CD14-positive monocyte (primary cell): Measurements from ENCODE around the gene LMX1B. TPM values are rescaled to one million over a fixed set of nuclear protein-coding genes. Genes with fewer than 3 reads are reported as not detected.

Experiments used
- DNase-seq, 3 donors: peaks; one replicate each; pipeline ENCODE4 v3.0.0-alpha.2; 2011 to 2022
- H2AFZ ChIP-seq: 2 replicates; pipeline ENCODE4 v1.6.0; 2012; ENCODE audit warnings: mild to moderate bottlenecking, low read depth, low read length, inconsistent platforms; ENCODE audit not compliant: insufficient read depth, poor library complexity, severe bottlenecking
- H3K27ac ChIP-seq, 2 donors: 1 replicate in 1 of 2; 2 replicates in 1 of 2; pipeline ENCODE4 v1.5.1; 2012 to 2013; ENCODE audit warnings: low read length in 2 of 2, control low read depth in 1 of 2, inconsistent platforms in 1 of 2, low read depth in 1 of 2, mild to moderate bottlenecking in 1 of 2
- H3K27me3 ChIP-seq, 2 donors: one replicate each; pipeline versions ENCODE4 v1.6.0 to v1.6.1; 2011 to 2013; ENCODE audit warnings: low read length in 2 of 2; ENCODE audit not compliant: control insufficient read depth in 2 of 2, insufficient read depth in 2 of 2
- H3K36me3 ChIP-seq, 2 donors: replicated peaks in 1 of 2; 1 replicate in 1 of 2; 2 replicates in 1 of 2; pipeline versions ENCODE4 v1.5.1 to v1.6.1; 2012 to 2013; ENCODE audit warnings: low read length in 2 of 2, control low read depth in 1 of 2, inconsistent platforms in 1 of 2, mild to moderate bottlenecking in 1 of 2; ENCODE audit not compliant: insufficient read depth in 2 of 2, control insufficient read depth in 1 of 2
- H3K4me1 ChIP-seq, 2 donors: 1 replicate in 1 of 2; 2 replicates in 1 of 2; pipeline versions ENCODE4 v1.5.1 to v1.6.1; 2012 to 2013; ENCODE audit warnings: low read length in 2 of 2, control low read depth in 1 of 2, inconsistent platforms in 1 of 2, mild to moderate bottlenecking in 1 of 2, moderate library complexity in 1 of 2; ENCODE audit not compliant: insufficient read depth in 2 of 2, control insufficient read depth in 1 of 2
- H3K4me2 ChIP-seq: replicated peaks from 2 replicates; pipeline ENCODE3; 2012; ENCODE audit warnings: low read length, moderate library complexity, mild to moderate bottlenecking; ENCODE audit not compliant: poor library complexity, severe bottlenecking; ENCODE audit errors: extremely low read depth
- H3K4me3 ChIP-seq, 3 experiments: fragments of 200-600 bp in 1 of 3; sonication (generic) in 1 of 3; replicated peaks in 1 of 3; 1 replicate in 2 of 3; 2 replicates in 1 of 3; pipeline ENCODE4 v1.5.1; 2011 to 2013; ENCODE audit warnings: low read length in 3 of 3, mild to moderate bottlenecking in 3 of 3, control low read depth in 2 of 3, low read depth in 2 of 3, inconsistent platforms in 1 of 3, moderate library complexity in 1 of 3
- H3K79me2 ChIP-seq: 2 replicates; pipeline ENCODE4 v1.6.0; 2012; ENCODE audit warnings: mild to moderate bottlenecking, control low read depth, inconsistent platforms, low read length, moderate library complexity; ENCODE audit not compliant: insufficient read depth
- H3K9ac ChIP-seq: 2 replicates; pipeline ENCODE4 v1.6.0; 2017; ENCODE audit warnings: low read length, mild to moderate bottlenecking; ENCODE audit not compliant: insufficient read depth, poor library complexity, severe bottlenecking
- H3K9me3 ChIP-seq, 2 donors: replicated peaks in 1 of 2; 1 replicate in 1 of 2; 2 replicates in 1 of 2; pipeline versions ENCODE4 v1.5.1 to v1.6.1; 2012 to 2013; ENCODE audit warnings: low read length in 2 of 2, control low read depth in 1 of 2; ENCODE audit not compliant: control insufficient read depth in 1 of 2, insufficient read depth in 1 of 2
- H4K20me1 ChIP-seq: 2 replicates; pipeline ENCODE4 v1.6.0; 2012; ENCODE audit warnings: mild to moderate bottlenecking, low read length, control low read depth, moderate library complexity; ENCODE audit not compliant: insufficient read depth
- H3K27ac Mint-ChIP-seq, 7 donors: one replicate each; pipeline ENCODE4 v1.8.0; 2020; ENCODE audit warnings: mild to moderate bottlenecking in 7 of 7, mixed read lengths in 7 of 7, moderate library complexity in 6 of 7, inconsistent platforms in 2 of 7
- H3K27me3 Mint-ChIP-seq, 3 donors: one replicate each; pipeline ENCODE4 v1.8.0; 2021 to 2022; ENCODE audit warnings: low read depth in 3 of 3, mild to moderate bottlenecking in 3 of 3, mixed read lengths in 3 of 3, moderate library complexity in 3 of 3, inconsistent platforms in 1 of 3
- H3K36me3 Mint-ChIP-seq, 2 donors: one replicate each; pipeline ENCODE4 v1.8.0; 2020; ENCODE audit warnings: mixed read lengths in 2 of 2, inconsistent platforms in 1 of 2, mild to moderate bottlenecking in 1 of 2
- H3K4me1 Mint-ChIP-seq: one replicate; pipeline ENCODE4 v1.8.0; 2020; ENCODE audit warnings: mild to moderate bottlenecking, mixed read lengths
- H3K4me3 Mint-ChIP-seq, 2 donors: one replicate each; pipeline ENCODE4 v1.8.0; 2020; ENCODE audit warnings: mild to moderate bottlenecking in 2 of 2, mixed read lengths in 2 of 2, moderate library complexity in 1 of 2
- H3K9me3 Mint-ChIP-seq, 7 donors: one replicate each; pipeline ENCODE4 v1.8.0; 2020 to 2022; ENCODE audit warnings: mixed read lengths in 7 of 7, mild to moderate bottlenecking in 6 of 7, moderate library complexity in 6 of 7, inconsistent platforms in 2 of 7
- WGBS: methylation state at CpG from one replicate; pipeline ENCODE4 v1.1.5; 2013; ENCODE audit warnings: missing lambda C conversion rate; ENCODE audit not compliant: insufficient coverage; 5-methylcytosine and 5-hydroxymethylcytosine counted together
- intact Hi-C, 2 donors: fragments of 100-400 bp; cut with micrococcal nuclease; formaldehyde crosslinking; loops; one replicate each; pipeline versions ENCODE4 v1.15.0 to v1.15.1; 2023
- polyA plus RNA-seq, 3 donors: library from polyadenylated mRNA; depleted of rRNA in 1 of 3; unstranded in 2 of 3; stranded (reverse) in 1 of 3; fragments of 300-500 nt in 2 of 3; fragments of >200 nt in 1 of 3; fragmentation: Illumina TruSeq in 2 of 3; gene quantifications; 1 replicate in 2 of 3; 2 replicates in 1 of 3; pipeline ENCODE4 v1.2.3, GENCODE V29; 2012 to 2021
- TF ChIP-seq, protein P1 (sequence below): fragments of 200-600 bp; IDR thresholded peaks from one replicate; pipeline ENCODE4 v1.8.0; 2022; ENCODE audit warnings: antibody characterized with exemption, mild to moderate bottlenecking

Gene LMX1B
- polyA plus RNA-seq, 3 donors = not detected

DNA sequence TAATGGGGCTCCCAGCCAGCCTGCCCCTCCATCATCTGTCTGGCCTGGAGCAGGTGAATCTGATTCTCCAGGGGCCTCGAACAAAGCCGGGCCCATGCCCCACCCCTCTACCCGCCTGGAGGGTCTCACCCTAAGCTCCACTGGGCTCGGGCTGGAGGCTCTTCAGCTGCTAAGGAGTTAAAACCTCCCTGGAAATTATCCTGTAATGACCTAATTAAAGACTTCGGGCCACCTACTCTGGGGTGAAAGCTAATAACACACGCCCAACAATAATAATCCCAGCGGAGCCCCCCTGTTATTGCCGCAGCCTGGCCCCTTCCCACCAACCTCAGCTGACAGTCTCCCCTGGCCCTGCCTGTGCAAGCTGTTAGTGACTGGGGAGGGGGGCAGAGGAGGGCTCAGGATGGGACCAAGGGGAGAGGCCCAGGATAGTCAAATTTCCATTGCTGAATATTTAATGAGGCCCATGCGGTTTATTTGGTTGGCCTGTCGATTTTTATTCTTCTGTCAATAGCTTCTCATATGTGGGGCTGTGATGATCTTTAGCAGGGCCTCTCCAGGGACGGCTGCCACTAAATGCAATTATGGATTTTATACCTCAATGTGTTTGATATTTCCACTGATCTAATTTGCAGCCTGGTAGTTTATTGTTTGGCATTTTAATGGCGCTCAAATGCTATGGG is 25.7 kb downstream of the LMX1B start:
- TF ChIP-seq, protein P1, sequence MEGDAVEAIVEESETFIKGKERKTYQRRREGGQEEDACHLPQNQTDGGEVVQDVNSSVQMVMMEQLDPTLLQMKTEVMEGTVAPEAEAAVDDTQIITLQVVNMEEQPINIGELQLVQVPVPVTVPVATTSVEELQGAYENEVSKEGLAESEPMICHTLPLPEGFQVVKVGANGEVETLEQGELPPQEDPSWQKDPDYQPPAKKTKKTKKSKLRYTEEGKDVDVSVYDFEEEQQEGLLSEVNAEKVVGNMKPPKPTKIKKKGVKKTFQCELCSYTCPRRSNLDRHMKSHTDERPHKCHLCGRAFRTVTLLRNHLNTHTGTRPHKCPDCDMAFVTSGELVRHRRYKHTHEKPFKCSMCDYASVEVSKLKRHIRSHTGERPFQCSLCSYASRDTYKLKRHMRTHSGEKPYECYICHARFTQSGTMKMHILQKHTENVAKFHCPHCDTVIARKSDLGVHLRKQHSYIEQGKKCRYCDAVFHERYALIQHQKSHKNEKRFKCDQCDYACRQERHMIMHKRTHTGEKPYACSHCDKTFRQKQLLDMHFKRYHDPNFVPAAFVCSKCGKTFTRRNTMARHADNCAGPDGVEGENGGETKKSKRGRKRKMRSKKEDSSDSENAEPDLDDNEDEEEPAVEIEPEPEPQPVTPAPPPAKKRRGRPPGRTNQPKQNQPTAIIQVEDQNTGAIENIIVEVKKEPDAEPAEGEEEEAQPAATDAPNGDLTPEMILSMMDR = no peak
- H3K27me3 Mint-ChIP-seq = peaks cover 66 to 92% (median 71%) of the 10 kb centered on the region in 3 donors
- Histone ChIP-seq H2AFZ (no peak overlapping the region), H3K79me2 (no peaks in the 10 kb centered on the region), H3K9ac (no peak overlapping the region), H3K4me2 (no peak overlapping the region), H3K9me3 (no peaks in the 10 kb centered on the region), H4K20me1 (no peaks in the 10 kb centered on the region), H3K4me3 (no peak overlapping the region), H3K27ac (no peak overlapping the region), H3K27me3 (peaks cover 7 to 88% of the 10 kb centered on the region in 2 donors), H3K4me1 (no peaks in the 10 kb centered on the region), H3K36me3 (no peaks in the 10 kb centered on the region)
- 46% methylated on average over 5 of the region's 12 CpGs for WGBS
- H3K9me3 Mint-ChIP-seq = peaks cover 0 to 3% (median 0%) of the 10 kb centered on the region in 7 donors
- no peaks in the 10 kb centered on the region for H3K36me3 Mint-ChIP-seq
- peak overlapping the region in 1 of 2 donors; percentile 67 for H3K4me3 Mint-ChIP-seq
- H3K4me1 Mint-ChIP-seq = peaks cover 3% of the 10 kb centered on the region
- no peak for DNase-seq
- intact Hi-C loops = no loop called here
- H3K27ac Mint-ChIP-seq = no peak overlapping the region

DNA sequence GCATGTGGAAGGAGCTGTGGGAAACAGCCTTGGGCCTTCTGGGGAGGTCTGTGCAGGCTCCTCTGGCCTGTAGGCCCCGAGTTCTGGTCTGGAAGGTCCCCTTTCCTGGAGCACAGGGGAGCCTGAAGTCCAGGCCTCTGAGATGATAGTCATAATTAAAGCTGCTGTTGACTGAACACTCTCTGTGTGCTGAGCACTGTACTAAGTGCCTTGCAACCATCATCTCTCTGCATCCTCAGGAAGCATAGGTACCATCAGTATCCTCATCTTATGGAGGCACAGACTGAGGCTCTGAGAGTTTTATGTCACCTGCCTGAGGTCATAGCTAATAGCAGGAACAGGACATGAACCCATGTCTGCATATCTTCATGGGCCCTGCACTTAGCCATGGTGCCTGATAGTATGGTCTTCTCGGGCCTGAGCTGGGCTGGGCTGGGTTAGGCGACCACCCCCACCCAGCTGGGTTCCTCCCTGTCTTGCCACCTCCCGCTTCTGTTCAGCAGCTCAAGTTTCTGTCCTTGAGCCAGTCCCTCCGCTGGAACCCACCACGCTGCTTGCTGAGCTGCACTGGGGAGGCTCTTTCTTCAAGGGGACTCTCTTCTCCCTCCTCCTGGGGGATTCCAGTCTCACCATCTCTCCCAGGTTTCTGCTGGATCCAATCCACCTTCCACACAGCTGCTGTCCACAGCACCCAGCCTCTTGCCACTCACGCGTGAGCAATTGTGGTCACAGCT is 27.6 kb downstream of the LMX1B start:
- WGBS = 75% methylated on average over 8 of the region's 8 CpGs
- intact Hi-C loops = no loop called here
- Mint-ChIP-seq H3K27me3 (peaks cover 69 to 91% (median 70%) of the 10 kb centered on the region in 3 donors), H3K27ac (peak overlapping the region in 1 of 7 donors; percentile 14), H3K4me3 (peak overlapping the region in 1 of 2 donors; percentile 24), H3K36me3 (no peaks in the 10 kb centered on the region), H3K4me1 (peaks cover 3% of the 10 kb centered on the region), H3K9me3 (peaks cover 0 to 3% (median 0%) of the 10 kb centered on the region in 7 donors)
- no peak for DNase-seq
- Histone ChIP-seq H3K27me3 (peaks cover 7 to 90% of the 10 kb centered on the region in 2 donors), H3K79me2 (no peaks in the 10 kb centered on the region), H2AFZ (no peak overlapping the region), H3K4me3 (no peak overlapping the region), H3K4me1 (no peaks in the 10 kb centered on the region), H3K9me3 (no peaks in the 10 kb centered on the region), H3K4me2 (no peak overlapping the region), H3K9ac (no peak overlapping the region), H3K27ac (no peak overlapping the region), H4K20me1 (no peaks in the 10 kb centered on the region), H3K36me3 (no peaks in the 10 kb centered on the region)
- TF ChIP-seq, protein P1 = no peak
